SU-DHL-6 (cell line): ENCODE results near the gene XPO6.

Experiments used
- H2AFZ ChIP-seq: fragments of 200-600 bp; sonication (generic); 2 replicates; pipeline ENCODE4 v1.6.1; 2014; ENCODE audit warnings: low read depth, mild to moderate bottlenecking, moderate library complexity, mixed read lengths, antibody characterized with exemption, low read length; ENCODE audit not compliant: severe bottlenecking
- H3F3A ChIP-seq: fragments of 200-600 bp; shearing (Covaris generic); 2 replicates; pipeline ENCODE4 v1.6.0; 2016; ENCODE audit warnings: antibody characterized with exemption, mild to moderate bottlenecking; ENCODE audit not compliant: insufficient read depth
- H3K27ac ChIP-seq: fragments of 200-600 bp; sonication (generic); 2 replicates; pipeline ENCODE4 v1.5.1; 2016; ENCODE audit warnings: low read depth, mild to moderate bottlenecking, low read length, moderate library complexity, mixed read lengths
- H3K27me3 ChIP-seq: fragments of 200-600 bp; sonication (generic), shearing (Covaris generic); 2 replicates; pipeline ENCODE4 v1.6.0; 2014; ENCODE audit warnings: mild to moderate bottlenecking, low read length
- H3K36me3 ChIP-seq: fragments of 200-600 bp; sonication (generic); 2 replicates; pipeline ENCODE4 v1.6.1; 2014; ENCODE audit warnings: mild to moderate bottlenecking, low read length, mixed read lengths
- H3K4me2 ChIP-seq: fragments of 300-600, 200-600 bp; shearing (Covaris generic), sonication (generic); 2 replicates; pipeline ENCODE4 v1.6.0; 2014; ENCODE audit warnings: low read length, low read depth, mild to moderate bottlenecking; ENCODE audit not compliant: poor library complexity, severe bottlenecking
- H3K4me3 ChIP-seq: fragments of 200-600 bp; sonication (generic); 2 replicates; pipeline ENCODE4 v1.5.1; 2014; ENCODE audit warnings: antibody characterized with exemption, low read length, mild to moderate bottlenecking, mixed read lengths; ENCODE audit not compliant: insufficient read depth, poor library complexity, severe bottlenecking
- H3K79me2 ChIP-seq: fragments of 200-600 bp; sonication (generic); 2 replicates; pipeline ENCODE4 v1.6.1; 2014; ENCODE audit warnings: mild to moderate bottlenecking, low read length, moderate library complexity; ENCODE audit not compliant: insufficient read depth
- H3K9ac ChIP-seq: fragments of 200-600 bp; sonication (generic); 2 replicates; pipeline ENCODE4 v1.7.0; 2014; ENCODE audit warnings: mild to moderate bottlenecking, low read length
- H3K9me2 ChIP-seq: fragments of 200-600 bp; sonication (generic); replicated peaks from 2 replicates; pipeline ENCODE4 v1.6.1; 2014; ENCODE audit warnings: low read length; ENCODE audit not compliant: insufficient read depth
- H3K9me3 ChIP-seq: fragments of 200-600 bp; sonication (generic); 2 replicates; pipeline ENCODE4 v1.6.1; 2014; ENCODE audit warnings: low read length, mixed read lengths; ENCODE audit not compliant: insufficient read depth
- H4K20me1 ChIP-seq: fragments of 200-600 bp; sonication (generic); 2 replicates; pipeline ENCODE4 v1.6.1; 2014; ENCODE audit warnings: low read depth, mild to moderate bottlenecking, antibody characterized with exemption, low read length, moderate library complexity, mixed read lengths
- EZH2phosphoT487 ChIP-seq: fragments of 200-600 bp; sonication (generic), shearing (Covaris generic); conservative IDR thresholded peaks from 2 replicates; pipeline ENCODE4 v1.6.1; 2018; ENCODE audit warnings: mild to moderate bottlenecking, antibody characterized with exemption, low read length, moderate library complexity, mixed read lengths
- TF ChIP-seq, protein P1 (sequence below): fragments of 200-600 bp; sonication (generic); IDR thresholded peaks from one replicate; pipeline ENCODE4 v1.5.1; 2017; ENCODE audit warnings: antibody characterized with exemption, mild to moderate bottlenecking, low read length, moderate library complexity; ENCODE audit not compliant: insufficient read depth, poor library complexity, severe bottlenecking

The XPO6 gene

GRCh38 chr16:28146536-28146935, 65.2 kb downstream of the XPO6 start:
- Histone ChIP-seq H3K9ac (no peak overlapping the region), H3K27me3 (no peaks in the 10 kb centered on the region), H3K79me2 (peaks cover 5% of the 10 kb centered on the region; the same call in 1 of the 2 replicates), H3K9me3 (no peaks in the 10 kb centered on the region), H3K9me2 (no peaks in the 10 kb centered on the region), H3K4me3 (no peak overlapping the region), H4K20me1 (no peaks in the 10 kb centered on the region), H2AFZ (no peak overlapping the region), H3K36me3 (peaks cover 37% of the 10 kb centered on the region), H3K4me2 (no peak overlapping the region), H3K27ac (no peak overlapping the region), H3F3A (peaks cover 38% of the 10 kb centered on the region)
- TF ChIP-seq, protein P1, sequence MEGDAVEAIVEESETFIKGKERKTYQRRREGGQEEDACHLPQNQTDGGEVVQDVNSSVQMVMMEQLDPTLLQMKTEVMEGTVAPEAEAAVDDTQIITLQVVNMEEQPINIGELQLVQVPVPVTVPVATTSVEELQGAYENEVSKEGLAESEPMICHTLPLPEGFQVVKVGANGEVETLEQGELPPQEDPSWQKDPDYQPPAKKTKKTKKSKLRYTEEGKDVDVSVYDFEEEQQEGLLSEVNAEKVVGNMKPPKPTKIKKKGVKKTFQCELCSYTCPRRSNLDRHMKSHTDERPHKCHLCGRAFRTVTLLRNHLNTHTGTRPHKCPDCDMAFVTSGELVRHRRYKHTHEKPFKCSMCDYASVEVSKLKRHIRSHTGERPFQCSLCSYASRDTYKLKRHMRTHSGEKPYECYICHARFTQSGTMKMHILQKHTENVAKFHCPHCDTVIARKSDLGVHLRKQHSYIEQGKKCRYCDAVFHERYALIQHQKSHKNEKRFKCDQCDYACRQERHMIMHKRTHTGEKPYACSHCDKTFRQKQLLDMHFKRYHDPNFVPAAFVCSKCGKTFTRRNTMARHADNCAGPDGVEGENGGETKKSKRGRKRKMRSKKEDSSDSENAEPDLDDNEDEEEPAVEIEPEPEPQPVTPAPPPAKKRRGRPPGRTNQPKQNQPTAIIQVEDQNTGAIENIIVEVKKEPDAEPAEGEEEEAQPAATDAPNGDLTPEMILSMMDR, result no peak
- no peak for TF ChIP-seq EZH2phosphoT487

DNA sequence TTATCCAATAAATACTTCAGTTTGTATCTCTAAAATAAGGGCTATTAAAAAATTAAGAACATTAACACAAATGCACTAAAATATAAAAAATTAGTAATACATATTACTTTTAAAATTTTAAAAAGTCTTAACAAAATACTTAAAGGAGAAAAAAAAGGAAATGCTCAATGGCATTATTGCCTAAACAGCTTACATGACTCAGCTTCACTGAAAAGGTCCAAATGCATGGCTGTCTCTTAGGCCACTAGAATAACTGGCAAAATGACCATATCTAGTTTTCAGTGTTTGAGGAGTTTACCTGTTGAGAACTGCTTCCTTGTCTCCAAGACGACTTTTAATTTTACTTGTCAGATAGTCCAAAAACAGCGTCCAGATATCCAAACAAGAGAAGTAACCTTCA, 66.0 kb downstream of the XPO6 start:
- no peaks in the 10 kb centered on the region for H3K9me2 ChIP-seq
- H3K9me3 ChIP-seq, result no peaks in the 10 kb centered on the region
- no peaks in the 10 kb centered on the region; the same call in 1 of the 2 replicates for H3K79me2 ChIP-seq
- no peaks in the 10 kb centered on the region for H3K27me3 ChIP-seq
- H3K27ac ChIP-seq, result no peak overlapping the region
- H3F3A ChIP-seq, result peaks cover 46% of the 10 kb centered on the region
- no peak overlapping the region for H2AFZ ChIP-seq
- TF ChIP-seq, protein P1, result no peak
- TF ChIP-seq EZH2phosphoT487, result no peak
- H3K36me3 ChIP-seq, result peaks cover 31% of the 10 kb centered on the region; the same call in 1 of the 2 replicates
- no peak overlapping the region for H3K9ac ChIP-seq
- no peak overlapping the region for H3K4me3 ChIP-seq
- no peaks in the 10 kb centered on the region for H4K20me1 ChIP-seq
- H3K4me2 ChIP-seq, result no peak overlapping the region

GRCh38 chr16:28140788-28141618, 70.8 kb downstream of the XPO6 start:
- no peak for TF ChIP-seq EZH2phosphoT487
- TF ChIP-seq, protein P1, result no peak
- no peaks in the 10 kb centered on the region for H3K9me3 ChIP-seq
- peaks cover 27% of the 10 kb centered on the region for H3K36me3 ChIP-seq
- peaks cover 50% of the 10 kb centered on the region for H3F3A ChIP-seq
- H3K27me3 ChIP-seq, result no peaks in the 10 kb centered on the region
- peaks cover 17% of the 10 kb centered on the region for H3K79me2 ChIP-seq
- no peak overlapping the region for H2AFZ ChIP-seq
- peak overlapping the region; percentile 28 for H3K9ac ChIP-seq
- peak overlapping the region; percentile 16 for H3K4me3 ChIP-seq
- H3K9me2 ChIP-seq, result no peaks in the 10 kb centered on the region
- H3K4me2 ChIP-seq, result peak overlapping the region; percentile 60
- H3K27ac ChIP-seq, result peak overlapping the region; percentile 92
- no peaks in the 10 kb centered on the region for H4K20me1 ChIP-seq
